Endodermal cell (in vitro differentiated cells): ENCODE results near the gene CLTB. TPM values are rescaled to one million over a fixed set of nuclear protein-coding genes. Genes with fewer than 3 reads are reported as not detected.

Source experiments
- DNase-seq: peaks from one replicate; pipeline ENCODE4 v3.0.0-alpha.2; 2017
- H3K27ac ChIP-seq: 2 replicates; pipeline ENCODE4 v1.5.1; 2013; ENCODE audit warnings: mild to moderate bottlenecking, low read depth, low read length, moderate library complexity
- H3K27me3 ChIP-seq: 2 replicates; pipeline ENCODE4 v1.6.1; 2013; ENCODE audit warnings: mild to moderate bottlenecking, low read length, moderate library complexity; ENCODE audit not compliant: insufficient read depth, control insufficient read depth, poor library complexity, severe bottlenecking
- H3K36me3 ChIP-seq: 2 replicates; pipeline ENCODE4 v1.7.0; 2013; ENCODE audit warnings: mild to moderate bottlenecking, low read length, moderate library complexity; ENCODE audit not compliant: control insufficient read depth, insufficient read depth
- H3K4me1 ChIP-seq: one replicate; pipeline ENCODE4 v1.7.0; 2013; ENCODE audit warnings: low read length; ENCODE audit not compliant: control insufficient read depth, insufficient read depth
- H3K4me3 ChIP-seq: 2 replicates; pipeline ENCODE4 v1.5.1; 2013; ENCODE audit warnings: mild to moderate bottlenecking, low read length, moderate library complexity
- H3K9ac ChIP-seq: 2 replicates; pipeline ENCODE4 v1.6.1; 2013; ENCODE audit warnings: mild to moderate bottlenecking, low read length, moderate library complexity; ENCODE audit not compliant: poor library complexity, severe bottlenecking; ENCODE audit errors: extremely low read depth
- H3K9me3 ChIP-seq: 2 replicates; pipeline ENCODE4 v1.6.1; 2013; ENCODE audit warnings: mild to moderate bottlenecking, low read length, moderate library complexity; ENCODE audit not compliant: control insufficient read depth
- H3K27ac Mint-ChIP-seq: 2 replicates; pipeline ENCODE4 v1.8.0; 2020; ENCODE audit warnings: mixed read lengths
- H3K27me3 Mint-ChIP-seq: 2 replicates; pipeline ENCODE4 v1.8.0; 2021; ENCODE audit warnings: mild to moderate bottlenecking, mixed read lengths; ENCODE audit not compliant: insufficient read depth
- H3K36me3 Mint-ChIP-seq: 2 replicates; pipeline ENCODE4 v1.8.0; 2020; ENCODE audit warnings: low read depth, mixed read lengths
- H3K4me1 Mint-ChIP-seq: 2 replicates; pipeline ENCODE4 v1.8.0; 2020; ENCODE audit warnings: mixed read lengths
- H3K4me3 Mint-ChIP-seq: 2 replicates; pipeline ENCODE4 v1.8.0; 2020; ENCODE audit warnings: mild to moderate bottlenecking, moderate library complexity, mixed read lengths
- H3K9me3 Mint-ChIP-seq: 2 replicates; pipeline ENCODE4 v1.8.0; 2020; ENCODE audit warnings: mild to moderate bottlenecking, mixed read lengths
- WGBS, 2 experiments: methylation state at CpG; one replicate each; pipeline versions ENCODE4 v1.1.5 to v1.1.7; 2013; ENCODE audit warnings: missing lambda C conversion rate in 2 of 2, mixed read lengths in 1 of 2; ENCODE audit not compliant: insufficient coverage in 1 of 2, insufficient read length in 1 of 2; 5-methylcytosine and 5-hydroxymethylcytosine counted together
- total RNA-seq, 2 donors: library from RNA; stranded (reverse); fragmentation: NEBNext Ultra II Directional in 1 of 2; extraction: Animal tissue kit (Norgen Biotek cat#: 25700) in 1 of 2; gene quantifications; 2 replicates in 1 of 2; 3 replicates in 1 of 2; pipeline ENCODE4 v1.2.1, GENCODE V29; 2021
- TF ChIP-seq, protein P1 (sequence below): fragments of 200-600 bp; sonication (generic); conservative IDR thresholded peaks from 2 replicates; pipeline ENCODE4 v1.5.0; 2021; ENCODE audit warnings: antibody characterized with exemption, mild to moderate bottlenecking

Gene CLTB
- total RNA-seq, 2 donors from 2014 or later, result 40.9 to 49.7 TPM

- H3K27me3 ChIP-seq, result no peaks in the 10 kb centered on the region
- H3K36me3 ChIP-seq, result peaks cover 80% of the 10 kb centered on the region
- H3K27ac ChIP-seq, result no peak overlapping the region
- no peak overlapping the region for H3K4me3 ChIP-seq
- H3K9me3 ChIP-seq, result no peaks in the 10 kb centered on the region
- no peaks in the 10 kb centered on the region for H3K4me1 ChIP-seq
- no peak overlapping the region for H3K4me3 Mint-ChIP-seq
- H3K9ac ChIP-seq, result no peak overlapping the region
- no peaks in the 10 kb centered on the region for H3K27me3 Mint-ChIP-seq
- DNase-seq, result no peak
- H3K4me1 Mint-ChIP-seq, result peaks cover 14% of the 10 kb centered on the region
- no peaks in the 10 kb centered on the region for H3K9me3 Mint-ChIP-seq
- whole genome bisulfite sequencing, 2 experiments, result 91 to 100% methylated on average over 2 to 3 of the region's 3 CpGs
- TF ChIP-seq, protein P1, sequence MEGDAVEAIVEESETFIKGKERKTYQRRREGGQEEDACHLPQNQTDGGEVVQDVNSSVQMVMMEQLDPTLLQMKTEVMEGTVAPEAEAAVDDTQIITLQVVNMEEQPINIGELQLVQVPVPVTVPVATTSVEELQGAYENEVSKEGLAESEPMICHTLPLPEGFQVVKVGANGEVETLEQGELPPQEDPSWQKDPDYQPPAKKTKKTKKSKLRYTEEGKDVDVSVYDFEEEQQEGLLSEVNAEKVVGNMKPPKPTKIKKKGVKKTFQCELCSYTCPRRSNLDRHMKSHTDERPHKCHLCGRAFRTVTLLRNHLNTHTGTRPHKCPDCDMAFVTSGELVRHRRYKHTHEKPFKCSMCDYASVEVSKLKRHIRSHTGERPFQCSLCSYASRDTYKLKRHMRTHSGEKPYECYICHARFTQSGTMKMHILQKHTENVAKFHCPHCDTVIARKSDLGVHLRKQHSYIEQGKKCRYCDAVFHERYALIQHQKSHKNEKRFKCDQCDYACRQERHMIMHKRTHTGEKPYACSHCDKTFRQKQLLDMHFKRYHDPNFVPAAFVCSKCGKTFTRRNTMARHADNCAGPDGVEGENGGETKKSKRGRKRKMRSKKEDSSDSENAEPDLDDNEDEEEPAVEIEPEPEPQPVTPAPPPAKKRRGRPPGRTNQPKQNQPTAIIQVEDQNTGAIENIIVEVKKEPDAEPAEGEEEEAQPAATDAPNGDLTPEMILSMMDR, result no peak
- peaks cover 78% of the 10 kb centered on the region for H3K36me3 Mint-ChIP-seq
- H3K27ac Mint-ChIP-seq, result peak overlapping the region; percentile 30
Observed at GRCh38 chr5:176356179-176356566, 60.2 kb downstream of the CLTB start.

DNA sequence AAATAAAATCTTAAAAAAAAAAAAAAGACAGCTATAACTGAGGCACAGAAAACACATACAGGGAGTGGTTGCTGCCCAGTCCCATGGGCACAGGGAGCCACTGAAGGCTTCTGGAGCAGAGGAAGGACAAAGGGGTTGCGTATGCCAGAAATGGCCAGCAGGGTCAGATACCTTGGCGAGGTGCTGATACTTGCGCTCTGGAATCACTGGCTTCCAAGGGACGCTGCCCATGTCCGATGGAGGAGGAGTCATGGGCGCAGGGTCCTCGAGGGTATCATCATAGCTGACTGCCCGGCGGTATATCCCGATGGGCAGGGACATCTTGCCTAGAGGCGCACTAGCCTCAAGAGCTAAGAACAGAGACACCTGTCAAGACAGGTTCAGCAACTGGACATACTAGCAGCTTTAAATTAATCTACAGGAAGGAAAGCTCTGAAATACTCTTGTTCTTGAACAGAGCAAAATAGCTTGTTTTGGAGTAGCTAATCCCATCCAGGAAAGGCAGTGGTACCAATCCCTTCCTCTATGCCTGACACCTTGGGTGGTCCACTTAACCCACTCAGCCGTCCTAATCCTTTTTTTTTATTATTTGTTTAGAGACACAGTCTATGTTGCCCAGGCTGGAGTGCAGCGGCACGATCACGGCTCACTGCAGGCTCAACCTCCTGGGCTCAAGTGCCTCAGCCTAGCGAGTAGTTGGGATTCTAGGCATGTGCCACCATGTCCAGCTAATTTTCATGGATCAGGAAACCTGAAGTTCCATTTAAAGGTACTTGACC is 60.8 kb downstream of the CLTB start:
- TF ChIP-seq, protein P1, result peak; percentile 66

GRCh38 chr5:176353533-176353932 is 62.8 kb downstream of the CLTB start:
- H3K36me3 Mint-ChIP-seq, result peaks cover 94% of the 10 kb centered on the region
- WGBS, 2 experiments, result 95 to 96% methylated on average over 4 of the region's 4 CpGs
- TF ChIP-seq, protein P1, result no peak
- no peak overlapping the region for H3K27ac Mint-ChIP-seq
- no peaks in the 10 kb centered on the region for H3K9me3 Mint-ChIP-seq
- Histone ChIP-seq H3K4me3 (no peak overlapping the region), H3K27ac (no peak overlapping the region), H3K4me1 (no peaks in the 10 kb centered on the region), H3K9ac (no peak overlapping the region), H3K9me3 (no peaks in the 10 kb centered on the region), H3K36me3 (peaks cover 97% of the 10 kb centered on the region), H3K27me3 (no peaks in the 10 kb centered on the region)
- no peak overlapping the region for H3K4me3 Mint-ChIP-seq
- H3K27me3 Mint-ChIP-seq, result no peaks in the 10 kb centered on the region
- H3K4me1 Mint-ChIP-seq, result peaks cover 10% of the 10 kb centered on the region
- no peak for DNase-seq

More for the DNA sequence above, 60.8 kb downstream of the CLTB start:
- Histone ChIP-seq H3K27ac (no peak overlapping the region), H3K4me1 (no peaks in the 10 kb centered on the region), H3K9ac (no peak overlapping the region), H3K4me3 (no peak overlapping the region), H3K9me3 (no peaks in the 10 kb centered on the region), H3K27me3 (no peaks in the 10 kb centered on the region), H3K36me3 (peaks cover 86% of the 10 kb centered on the region)
- WGBS, 2 experiments, result 92 to 97% methylated on average over 15 to 16 of the region's 16 CpGs
- H3K4me1 Mint-ChIP-seq, result peaks cover 14% of the 10 kb centered on the region
- peaks cover 82% of the 10 kb centered on the region for H3K36me3 Mint-ChIP-seq
- no peaks in the 10 kb centered on the region for H3K9me3 Mint-ChIP-seq
- peak overlapping the region; percentile 30 for H3K27ac Mint-ChIP-seq
- H3K27me3 Mint-ChIP-seq, result no peaks in the 10 kb centered on the region
- no peak overlapping the region for H3K4me3 Mint-ChIP-seq
- DNase-seq, result peak; percentile 64
